GM19193 (cell line): ENCODE measurements around the gene CCDC149.

Source experiments
- POLR2A ChIP-seq: IDR thresholded peaks from 4 replicates; pipeline ENCODE4 v1.6.1; 2011; ENCODE audit not compliant: insufficient read depth, insufficient read length; ENCODE audit errors: extremely low read depth

Gene CCDC149

DNA sequence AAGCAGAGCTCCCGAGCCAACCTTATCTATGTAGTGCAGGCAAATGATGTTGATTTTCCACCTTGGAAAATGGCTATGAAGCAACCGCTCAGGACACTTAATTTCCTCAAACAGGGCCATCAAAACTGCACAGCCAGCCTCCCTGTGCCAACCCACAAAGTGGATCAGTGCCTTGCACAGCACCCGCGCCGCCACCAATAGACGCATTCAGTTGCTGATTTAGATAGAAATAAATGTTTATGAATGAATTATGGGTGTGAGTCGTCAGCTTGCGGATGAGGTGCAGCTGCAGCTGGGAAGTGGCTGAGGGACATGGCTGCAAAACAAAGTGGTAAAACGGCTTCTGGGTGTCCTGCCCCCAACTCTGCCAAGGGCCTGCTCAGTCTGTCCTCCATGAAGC, 70.5 kb downstream of the CCDC149 start:
- TF ChIP-seq POLR2A: no peak

DNA sequence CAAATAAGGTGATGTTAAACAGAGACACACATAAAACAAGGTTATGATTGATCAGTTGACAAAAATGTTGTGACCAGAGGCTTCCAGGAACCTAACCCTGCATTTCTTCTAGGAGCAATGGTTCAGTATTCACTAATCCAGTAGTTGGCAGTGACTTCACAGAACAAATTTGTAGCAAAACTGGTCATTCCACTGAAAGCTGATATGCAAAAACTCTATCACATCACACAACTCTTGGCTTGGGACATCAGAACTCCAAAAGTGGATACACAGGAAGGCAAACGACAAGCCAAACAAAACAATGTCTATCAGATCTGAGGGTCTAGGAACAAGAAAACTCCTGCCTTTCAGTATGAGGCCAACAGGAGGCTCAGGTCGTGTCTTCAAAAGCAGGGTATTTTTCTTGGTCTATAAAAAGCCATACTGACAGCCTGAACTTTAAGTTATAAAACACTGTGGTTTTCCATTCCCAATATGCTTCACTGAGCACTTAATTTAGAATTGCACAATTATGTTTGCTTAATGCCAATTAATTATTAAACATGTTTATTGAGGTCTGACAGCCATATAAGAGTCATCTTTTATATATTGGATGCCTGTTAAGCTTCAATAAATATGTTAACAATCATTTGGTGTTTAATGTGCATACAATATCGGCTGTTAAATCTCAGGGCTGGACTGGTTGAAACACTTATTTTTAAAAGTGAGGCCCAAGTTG, 71.9 kb downstream of the CCDC149 start:
- no peak for TF ChIP-seq POLR2A

DNA sequence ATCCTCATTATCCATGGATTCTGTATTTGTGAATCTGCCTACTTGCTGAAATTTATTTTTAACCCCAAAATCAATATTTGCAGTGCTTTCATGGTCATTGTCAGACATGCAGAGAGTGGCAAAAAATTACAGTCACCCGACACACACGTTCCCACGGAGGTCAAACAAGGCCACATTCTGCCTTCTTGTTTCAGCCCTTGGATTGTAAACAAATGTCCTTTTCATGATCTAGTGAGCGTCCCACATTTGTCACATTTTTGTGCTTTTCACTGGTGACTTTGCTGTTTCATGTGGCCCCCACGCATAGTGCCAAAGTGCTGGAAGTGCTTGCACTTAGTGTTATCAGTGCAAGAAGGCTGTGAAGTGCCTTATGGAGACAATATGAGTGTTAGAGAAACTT, 72.5 kb downstream of the CCDC149 start:
- no peak for TF ChIP-seq POLR2A

DNA sequence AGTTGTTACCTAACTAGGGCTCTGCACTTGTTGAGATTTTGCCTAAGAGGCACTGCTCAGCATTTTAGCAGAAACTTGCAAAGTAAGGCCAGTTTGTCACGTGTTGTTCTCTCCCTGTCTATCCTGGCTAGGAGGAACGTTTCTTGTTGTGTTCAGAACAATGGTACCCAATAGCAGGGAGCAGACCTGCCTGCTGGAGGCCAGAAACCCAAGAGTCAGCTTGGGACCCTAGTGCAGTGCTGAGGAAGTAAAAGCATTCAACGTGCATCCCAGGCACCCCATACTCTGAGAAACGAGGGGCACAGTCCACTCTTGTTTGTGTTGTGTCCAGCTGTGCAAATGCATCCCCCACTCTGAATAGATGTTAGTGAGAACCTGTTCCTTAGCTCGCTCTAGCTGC, 75.1 kb downstream of the CCDC149 start:
- TF ChIP-seq POLR2A: no peak

DNA sequence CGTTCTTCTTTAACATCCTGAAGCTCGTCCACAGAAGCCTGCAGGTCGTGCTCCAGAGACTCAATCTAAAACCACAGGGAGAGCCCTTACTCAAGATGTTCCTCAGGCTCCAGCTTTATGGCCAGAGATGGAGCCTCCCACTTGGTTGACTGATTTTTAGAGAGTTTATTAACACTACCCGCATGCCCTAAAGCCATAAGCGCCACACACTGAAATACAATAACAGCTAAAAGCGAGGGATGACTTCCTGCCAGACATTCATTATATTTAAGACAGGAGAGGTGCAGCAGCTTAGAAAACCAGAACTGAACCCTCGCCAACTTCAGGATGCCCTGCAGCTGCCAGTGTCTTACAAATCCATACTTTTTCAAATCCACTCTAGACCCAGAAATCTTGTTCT, 75.5 kb downstream of the CCDC149 start:
- no peak for TF ChIP-seq POLR2A

DNA sequence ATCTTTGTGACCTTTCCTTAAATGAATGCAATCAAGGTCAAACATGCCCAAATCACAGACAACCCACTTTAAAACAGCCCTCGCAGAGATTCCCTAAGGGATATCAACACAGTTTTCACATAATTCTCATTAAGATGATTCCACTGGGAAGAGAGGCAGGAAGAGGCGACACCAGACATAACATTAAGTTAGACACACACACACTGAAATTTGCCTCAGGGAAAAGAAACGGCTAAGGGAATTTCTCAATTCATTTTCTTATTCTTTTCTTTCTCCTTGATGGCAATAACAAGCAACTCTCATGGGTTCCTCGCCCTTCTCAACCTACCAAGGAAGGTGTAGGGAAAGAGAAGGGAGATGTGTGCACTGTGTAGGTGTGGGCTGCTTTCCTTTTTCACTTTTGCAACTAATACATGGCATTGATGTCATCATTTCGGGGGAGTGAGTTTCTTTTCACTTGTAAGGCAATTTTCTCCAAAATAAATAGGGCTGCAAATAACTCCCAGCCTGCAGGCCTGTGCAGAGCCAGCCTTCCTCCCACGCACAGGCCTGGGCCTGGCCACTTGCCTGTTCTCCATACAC, 76.1 kb downstream of the CCDC149 start:
- no peak for TF ChIP-seq POLR2A

DNA sequence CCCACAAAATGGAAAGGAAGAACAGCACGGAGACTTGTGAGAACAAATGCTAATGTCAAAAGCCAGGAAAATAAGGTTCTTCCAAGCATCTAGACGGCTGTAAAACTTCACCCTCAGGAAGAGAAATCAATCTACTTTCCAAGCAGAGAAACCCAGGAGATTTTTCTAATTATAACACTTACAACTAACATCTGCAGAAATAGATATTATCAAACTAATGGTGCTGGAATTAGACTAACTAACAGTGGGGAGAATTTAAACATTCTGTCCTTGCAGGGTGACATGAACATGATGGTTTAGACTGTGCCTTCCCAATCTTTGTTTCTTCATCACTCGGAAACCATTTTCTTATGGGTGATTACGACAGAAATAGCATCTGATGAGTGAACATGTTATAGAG, 77.1 kb downstream of the CCDC149 start:
- TF ChIP-seq POLR2A: no peak

DNA sequence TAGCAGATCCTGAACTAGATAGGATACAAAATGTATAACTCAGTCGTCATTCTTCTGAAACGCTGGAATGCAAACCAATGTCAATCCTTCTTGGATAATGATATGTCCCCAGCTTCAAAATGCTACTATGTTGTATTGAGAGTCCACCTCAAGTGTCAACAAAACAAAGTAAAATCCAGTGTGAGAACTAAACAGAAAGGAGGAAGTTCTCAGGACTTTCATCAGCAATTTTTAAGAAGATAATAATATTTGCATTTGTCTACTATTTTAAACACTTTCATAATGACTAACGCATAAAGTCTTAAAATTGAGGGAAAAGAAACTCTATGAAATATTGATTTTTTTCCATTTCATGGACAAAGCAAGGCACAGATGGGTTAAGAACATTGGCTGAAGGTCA, 81.2 kb downstream of the CCDC149 start:
- TF ChIP-seq POLR2A: no peak

DNA sequence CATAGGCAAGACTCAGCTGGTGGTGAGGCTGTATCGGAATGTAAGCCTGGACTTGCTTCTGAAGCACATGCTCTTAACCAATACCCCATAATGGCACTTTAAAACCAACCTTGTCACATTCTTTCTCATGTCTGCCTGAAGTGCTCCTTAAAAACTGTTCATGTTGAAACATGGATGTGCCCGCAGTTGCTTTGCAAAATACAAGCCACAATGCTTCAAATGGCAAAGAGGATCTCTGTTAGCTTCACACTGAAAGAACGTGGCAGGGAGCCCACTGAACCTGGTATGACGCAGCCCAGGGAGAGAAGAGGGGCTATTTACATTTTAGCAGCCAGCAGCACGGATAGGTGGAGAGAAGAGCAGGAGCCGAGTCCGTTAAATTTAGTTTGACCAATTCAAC, 88.1 kb downstream of the CCDC149 start:
- no peak for TF ChIP-seq POLR2A

DNA sequence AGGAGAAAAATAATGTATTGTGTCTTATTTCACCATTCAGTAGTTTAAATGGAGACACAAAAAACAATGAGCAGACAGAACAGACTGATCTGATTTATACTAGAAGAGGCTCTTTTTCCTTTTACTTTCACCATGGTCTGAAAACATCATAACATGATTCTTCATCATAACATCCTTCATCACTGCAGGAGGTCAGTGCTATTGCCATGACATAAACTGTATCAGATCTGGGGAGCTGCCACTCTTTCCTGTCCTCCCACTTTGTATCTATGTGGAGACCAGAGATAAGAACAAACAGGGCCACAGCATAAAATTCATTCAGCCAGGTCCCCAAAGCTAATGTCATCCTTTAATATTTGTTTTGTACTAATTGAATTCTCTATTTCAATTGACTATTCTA, 92.3 kb downstream of the CCDC149 start:
- TF ChIP-seq POLR2A: no peak

DNA sequence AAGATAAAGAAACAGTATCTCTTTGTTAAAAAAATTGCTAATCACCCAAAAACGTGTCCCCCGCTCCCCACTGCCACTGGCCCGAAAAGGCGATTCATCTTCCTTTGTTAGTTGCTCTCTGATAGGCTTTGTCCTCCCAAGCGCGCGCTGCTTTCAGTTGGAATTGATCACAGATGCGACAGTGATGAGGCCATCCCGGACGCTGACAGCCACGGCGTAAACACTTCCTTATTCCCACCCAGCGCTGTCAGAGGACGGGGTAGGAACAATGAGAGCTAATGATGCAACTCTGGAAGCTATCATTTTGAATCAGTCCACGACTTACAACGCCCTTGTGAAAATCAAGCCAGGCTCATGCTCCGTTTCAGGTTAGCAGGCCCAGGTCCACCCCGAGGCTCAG, 96.0 kb downstream of the CCDC149 start:
- TF ChIP-seq POLR2A: no peak

DNA sequence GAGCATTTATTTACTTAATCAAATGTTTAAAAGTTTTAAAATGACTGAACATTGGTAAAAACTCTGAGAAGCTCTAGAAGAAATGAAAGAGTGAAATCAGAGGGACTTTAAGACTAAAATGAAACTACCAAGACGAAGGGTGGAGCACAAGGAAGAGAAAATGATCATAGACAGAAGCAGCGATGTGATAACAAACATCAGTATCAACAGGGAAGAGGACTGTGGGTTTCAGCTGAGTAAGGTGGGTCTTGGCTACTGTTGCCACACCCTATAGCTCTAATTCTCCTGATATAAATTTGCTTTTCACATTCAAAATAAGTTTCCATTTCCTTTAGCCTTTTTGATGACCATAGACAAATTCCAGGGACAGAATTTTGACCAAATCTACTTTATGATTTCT, 99.1 kb downstream of the CCDC149 start:
- TF ChIP-seq POLR2A: no peak

DNA sequence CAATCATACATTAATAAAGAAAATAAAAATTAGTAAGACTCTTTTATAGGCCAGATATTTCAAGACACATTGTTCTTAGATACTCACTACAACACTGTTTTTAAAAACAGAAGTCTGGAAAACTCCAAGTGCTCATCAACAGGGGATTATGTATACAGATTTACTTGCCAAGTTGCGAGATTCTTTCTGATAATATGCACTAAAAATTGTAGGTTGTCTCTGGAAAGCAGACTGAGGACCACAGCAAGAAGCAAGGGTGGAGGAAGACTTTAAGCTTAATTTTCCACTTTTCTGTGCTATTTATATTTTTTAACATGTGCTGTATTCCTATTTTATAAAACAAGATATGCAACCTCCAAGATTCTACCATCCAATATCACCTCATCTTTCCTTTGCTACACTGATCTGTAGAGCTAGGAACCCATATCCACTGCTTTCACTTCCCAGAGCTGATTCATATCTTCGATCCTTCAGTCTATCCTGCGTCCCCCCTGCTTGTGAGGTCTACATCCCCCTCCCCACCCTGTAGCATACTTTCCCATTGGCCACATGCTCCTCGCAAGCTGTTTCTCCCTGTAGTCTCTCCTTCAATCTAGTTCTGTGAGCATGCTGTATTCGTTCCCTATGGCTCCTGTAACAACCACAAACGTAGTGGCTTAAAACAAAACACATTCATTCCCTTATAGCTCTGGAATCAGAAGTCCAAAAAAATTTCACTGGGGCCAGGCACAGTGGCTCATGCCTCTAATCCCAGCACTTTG, 101.8 kb downstream of the CCDC149 start:
- TF ChIP-seq POLR2A: no peak

DNA sequence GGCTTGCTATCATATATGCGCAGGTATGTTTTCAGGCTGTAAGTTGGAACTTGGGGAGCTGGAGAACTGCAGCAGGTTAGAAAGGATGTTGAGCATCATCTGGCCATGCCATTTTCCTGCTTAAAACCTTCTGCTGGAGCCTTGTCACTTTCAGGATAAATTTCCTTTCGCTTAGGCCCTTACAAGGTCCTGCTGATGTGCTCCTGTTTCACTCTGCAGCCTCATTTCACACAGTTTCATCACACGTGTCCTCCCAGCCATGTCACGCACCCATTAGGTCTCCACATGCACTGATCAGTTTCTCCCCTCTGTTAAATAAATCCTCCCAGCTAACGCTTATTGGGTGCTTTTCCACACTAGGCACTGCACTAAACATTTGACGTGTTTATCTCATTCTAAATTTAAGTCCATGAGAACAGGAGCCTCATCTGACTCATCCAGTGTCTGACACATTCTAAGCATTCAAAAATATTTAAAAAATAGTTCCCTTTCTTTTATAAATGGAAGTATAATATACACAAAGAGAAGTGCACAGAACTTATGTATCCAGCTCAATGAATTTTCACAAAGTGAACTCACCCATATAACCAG, 102.9 kb downstream of the CCDC149 start:
- no peak for TF ChIP-seq POLR2A

DNA sequence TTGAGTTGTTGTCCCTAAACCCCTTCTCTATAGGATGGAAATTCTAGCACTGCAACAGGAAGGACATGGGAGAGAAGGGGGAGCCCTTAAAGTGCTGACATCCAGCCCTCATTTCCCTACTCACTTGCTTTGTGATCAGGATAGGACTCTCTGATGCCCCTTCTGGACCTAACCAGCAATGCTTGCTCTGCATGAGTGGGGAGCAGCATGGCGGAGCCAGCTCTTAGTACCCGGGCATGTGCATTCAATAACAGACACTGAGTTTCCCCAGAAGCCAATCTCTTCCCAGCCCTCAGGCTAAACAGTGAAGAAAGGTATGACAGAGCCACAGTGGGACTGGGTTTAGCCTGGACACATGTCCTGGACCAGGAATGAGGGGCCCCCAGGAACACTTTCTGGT, 103.5 kb downstream of the CCDC149 start:
- no peak for TF ChIP-seq POLR2A

DNA sequence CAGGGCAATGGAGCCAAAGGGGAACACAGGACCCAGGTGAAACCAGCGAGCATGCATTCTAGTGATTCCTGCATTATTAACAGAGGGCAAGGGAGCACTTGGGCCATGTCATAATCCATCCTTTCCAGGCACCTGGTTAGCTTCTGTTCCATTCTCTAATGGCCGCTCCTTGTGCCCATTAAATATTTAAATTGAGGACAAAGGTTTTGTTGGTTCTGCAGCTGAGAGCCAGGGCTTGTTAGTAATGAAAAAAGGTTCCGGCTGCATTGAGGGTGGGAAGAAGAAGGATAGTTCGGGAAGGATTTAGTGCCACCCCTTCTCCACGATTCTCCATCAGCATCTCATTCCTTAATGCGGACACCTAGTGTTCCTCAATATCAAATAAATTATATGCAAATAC, 103.9 kb downstream of the CCDC149 start:
- TF ChIP-seq POLR2A: no peak
